HG03280 (cell line): ENCODE results near the gene MAMSTR.
"Not testable (repeated sequence)": the region's sequence is repeated elsewhere in the genome, so short reads cannot be mapped to it uniquely, and the experiment has no call there.

Experiments used
- ATAC-seq: cut with Tn5 transposase; IDR thresholded peaks from one replicate; pipeline ENCODE4 v1.9.1; 2021; ENCODE audit warnings: mild to moderate bottlenecking, moderate library complexity; ENCODE audit not compliant: unreplicated experiment

MAMSTR gene

DNA sequence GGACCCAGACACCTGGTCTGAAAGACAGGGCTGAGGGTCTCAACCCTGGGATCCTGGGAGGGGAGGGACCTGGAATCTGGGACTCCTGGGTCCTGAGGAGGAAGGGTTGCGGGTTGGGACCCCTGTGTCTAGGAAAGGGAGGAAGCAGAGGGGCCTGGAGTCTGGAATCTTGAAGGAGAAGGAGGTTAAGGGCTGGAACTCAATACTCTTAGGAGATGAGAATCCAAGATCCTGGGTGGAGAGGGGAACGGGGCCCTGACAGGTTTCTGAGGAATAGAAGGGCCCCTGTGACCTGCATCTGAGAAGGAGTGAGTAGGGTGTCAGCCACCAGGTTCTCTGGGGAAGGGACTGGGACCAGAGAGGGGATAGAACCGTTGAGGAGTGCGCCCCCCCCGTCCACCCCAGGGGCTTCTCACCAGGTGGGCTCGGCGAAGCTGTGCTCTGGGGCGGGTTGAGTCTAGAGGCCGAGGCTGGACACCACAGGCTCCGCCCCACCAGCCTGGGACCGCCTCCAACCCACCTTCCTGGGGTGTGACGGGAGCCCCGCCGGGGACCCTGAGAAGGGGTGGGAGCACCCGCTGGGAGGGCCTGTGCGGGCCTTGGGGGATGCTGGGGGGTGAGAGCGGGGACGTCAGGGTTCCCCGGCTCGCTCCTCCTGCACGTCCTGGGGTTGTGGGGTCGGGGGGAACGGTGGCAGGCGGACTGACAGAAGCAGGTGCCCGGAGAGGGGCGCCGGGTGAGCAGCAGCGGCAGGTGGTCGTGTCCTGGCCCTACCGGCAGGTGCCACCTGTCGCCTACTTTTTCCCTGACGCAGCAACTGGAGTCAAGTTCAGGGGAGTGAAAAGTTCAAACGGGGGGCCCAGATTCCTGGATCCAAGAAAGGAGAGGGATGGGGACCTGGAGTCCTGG lies at the start of gene MAMSTR:
TSS of gene MAMSTR (minus strand) at position 463 of the 909 bp plus-strand sequence. CDS start 694 bp downstream, outside the sequence.
- ATAC-seq, result no peak

GRCh38 chr19:48768994-48769713 lies 49.6 kb upstream of the MAMSTR start:
- no peak for ATAC-seq

GRCh38 chr19:48768171-48768753 lies 48.7 kb upstream of the MAMSTR start:
- not testable (repeated sequence) for ATAC-seq

- ATAC-seq, result not testable (repeated sequence)
Observed at GRCh38 chr19:48765816-48766215, 46.3 kb upstream of the MAMSTR start.

GRCh38 chr19:48760504-48761205 lies 41.1 kb upstream of the MAMSTR start:
- no peak for ATAC-seq

DNA sequence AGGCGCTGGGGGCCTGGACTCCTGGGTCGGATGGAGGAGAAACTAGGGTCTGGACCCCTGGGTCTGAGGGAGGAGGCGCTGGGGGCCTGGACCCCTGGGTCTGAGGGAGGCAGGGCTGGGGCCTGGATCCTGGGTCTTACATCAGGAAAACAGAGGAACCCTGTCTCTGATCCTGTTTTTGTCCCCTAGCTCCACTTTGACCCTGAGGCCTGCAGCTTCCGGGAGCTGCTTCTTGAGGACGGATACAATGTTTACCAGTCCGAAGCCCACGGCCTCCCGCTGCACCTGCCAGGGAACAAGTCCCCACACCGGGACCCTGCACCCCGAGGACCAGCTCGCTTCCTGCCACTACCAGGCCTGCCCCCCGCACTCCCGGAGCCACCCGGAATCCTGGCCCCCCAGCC lies 38.2 kb upstream of the MAMSTR start:
- no peak for ATAC-seq

DNA sequence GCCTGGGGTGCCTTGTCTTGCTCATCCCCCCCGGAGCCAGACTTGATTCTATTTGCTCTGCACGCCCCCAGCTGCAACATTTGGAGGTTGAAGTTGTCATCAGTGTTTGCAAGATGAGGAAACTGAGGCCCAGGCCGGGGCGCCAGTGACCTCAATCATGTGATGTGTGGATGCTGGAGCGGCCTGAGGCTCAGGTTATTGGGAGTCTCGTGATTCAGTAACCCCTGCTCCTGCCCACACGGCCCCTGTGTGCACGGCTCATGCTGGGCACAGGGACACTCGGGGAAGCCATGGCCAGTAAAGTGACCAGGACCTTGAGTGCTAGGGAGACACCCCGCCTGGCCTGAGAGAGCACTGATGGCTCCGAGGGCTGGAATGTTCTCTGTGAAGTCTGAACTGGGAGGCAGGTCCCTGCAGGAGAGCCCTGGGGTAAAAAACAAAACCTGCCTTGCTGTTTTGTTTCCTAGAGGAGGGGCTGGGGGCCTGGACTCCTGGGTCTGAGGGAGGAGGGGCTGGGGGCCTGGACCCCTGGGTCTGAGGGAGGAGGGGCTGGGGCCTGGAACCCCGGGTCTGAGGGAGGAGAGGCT lies 37.7 kb upstream of the MAMSTR start:
- ATAC-seq, result no peak

DNA sequence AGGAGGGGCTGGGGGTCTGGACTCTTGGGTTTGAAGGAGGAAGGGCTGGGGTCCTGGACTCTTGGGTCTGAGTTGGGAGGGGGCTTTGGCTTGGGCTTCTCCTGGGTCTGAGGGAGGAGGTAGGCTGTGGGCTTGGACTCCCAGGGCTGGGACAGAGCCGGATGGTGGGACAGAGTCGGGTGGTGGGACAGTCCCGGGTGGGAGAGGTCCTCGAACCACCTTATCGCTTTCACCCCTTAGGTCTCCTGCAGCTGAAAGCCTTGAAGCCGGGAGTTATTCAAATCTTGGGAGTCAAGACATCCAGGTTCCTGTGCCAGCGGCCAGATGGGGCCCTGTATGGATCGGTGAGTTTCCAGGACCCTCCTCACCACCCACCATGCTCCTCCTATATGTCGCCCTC lies 37.2 kb upstream of the MAMSTR start:
- no peak for ATAC-seq

DNA sequence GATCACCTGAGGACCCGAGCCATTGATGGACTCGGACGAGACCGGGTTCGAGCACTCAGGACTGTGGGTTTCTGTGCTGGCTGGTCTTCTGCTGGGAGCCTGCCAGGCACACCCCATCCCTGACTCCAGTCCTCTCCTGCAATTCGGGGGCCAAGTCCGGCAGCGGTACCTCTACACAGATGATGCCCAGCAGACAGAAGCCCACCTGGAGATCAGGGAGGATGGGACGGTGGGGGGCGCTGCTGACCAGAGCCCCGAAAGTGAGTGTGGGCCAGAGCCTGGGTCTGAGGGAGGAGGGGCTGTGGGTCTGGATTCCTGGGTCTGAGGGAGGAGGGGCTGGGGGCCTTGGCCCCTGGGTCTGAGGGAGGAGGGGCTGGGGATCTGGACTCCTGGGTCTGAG lies 36.7 kb upstream of the MAMSTR start:
- ATAC-seq, result no peak

DNA sequence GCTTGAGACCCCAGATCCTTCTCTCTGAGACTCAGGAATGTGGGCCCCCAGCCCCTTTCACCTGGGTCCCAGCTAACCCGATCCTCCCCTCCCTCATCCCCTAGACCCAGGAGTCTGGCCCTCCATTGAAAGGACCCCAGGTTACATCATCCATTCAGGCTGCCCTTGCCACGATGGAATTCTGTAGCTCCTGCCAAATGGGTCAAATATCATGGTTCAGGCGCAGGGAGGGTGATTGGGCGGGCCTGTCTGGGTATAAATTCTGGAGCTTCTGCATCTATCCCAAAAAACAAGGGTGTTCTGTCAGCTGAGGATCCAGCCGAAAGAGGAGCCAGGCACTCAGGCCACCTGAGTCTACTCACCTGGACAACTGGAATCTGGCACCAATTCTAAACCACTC lies 36.3 kb upstream of the MAMSTR start:
- ATAC-seq, result no peak

DNA sequence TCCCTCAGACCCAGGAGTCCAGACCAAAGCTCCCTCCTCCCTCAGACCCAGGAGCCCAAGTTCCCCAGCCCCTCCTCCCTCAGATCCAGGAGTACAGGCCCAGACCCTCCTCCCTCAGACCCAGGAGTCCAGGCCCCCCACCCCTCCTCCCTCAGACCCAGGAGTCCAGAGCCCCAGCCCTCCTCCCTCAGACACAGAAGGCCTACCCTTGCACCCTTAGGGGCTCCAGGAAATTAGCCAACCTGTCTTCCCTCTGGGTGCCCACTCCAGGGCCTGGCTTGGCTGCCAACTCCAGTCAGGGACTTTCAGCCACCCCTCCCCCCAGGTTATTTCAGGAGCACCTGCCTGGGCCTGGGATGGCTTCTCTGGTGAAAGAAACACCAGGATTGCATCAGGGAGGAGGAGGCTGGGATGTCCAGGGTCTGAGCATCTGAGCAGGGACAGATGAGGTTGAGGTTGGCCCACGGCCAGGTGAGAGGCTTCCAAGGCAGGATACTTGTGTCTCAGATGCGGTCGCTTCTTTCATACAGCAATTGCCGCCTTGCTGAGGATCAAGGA lies 35.6 kb upstream of the MAMSTR start, which contains the start of gene FGF21:
TSS of gene FGF21 (plus strand) at position 441 of the 558 bp plus-strand sequence. CDS start 713 bp downstream, outside the sequence.
- ATAC-seq, result no peak

DNA sequence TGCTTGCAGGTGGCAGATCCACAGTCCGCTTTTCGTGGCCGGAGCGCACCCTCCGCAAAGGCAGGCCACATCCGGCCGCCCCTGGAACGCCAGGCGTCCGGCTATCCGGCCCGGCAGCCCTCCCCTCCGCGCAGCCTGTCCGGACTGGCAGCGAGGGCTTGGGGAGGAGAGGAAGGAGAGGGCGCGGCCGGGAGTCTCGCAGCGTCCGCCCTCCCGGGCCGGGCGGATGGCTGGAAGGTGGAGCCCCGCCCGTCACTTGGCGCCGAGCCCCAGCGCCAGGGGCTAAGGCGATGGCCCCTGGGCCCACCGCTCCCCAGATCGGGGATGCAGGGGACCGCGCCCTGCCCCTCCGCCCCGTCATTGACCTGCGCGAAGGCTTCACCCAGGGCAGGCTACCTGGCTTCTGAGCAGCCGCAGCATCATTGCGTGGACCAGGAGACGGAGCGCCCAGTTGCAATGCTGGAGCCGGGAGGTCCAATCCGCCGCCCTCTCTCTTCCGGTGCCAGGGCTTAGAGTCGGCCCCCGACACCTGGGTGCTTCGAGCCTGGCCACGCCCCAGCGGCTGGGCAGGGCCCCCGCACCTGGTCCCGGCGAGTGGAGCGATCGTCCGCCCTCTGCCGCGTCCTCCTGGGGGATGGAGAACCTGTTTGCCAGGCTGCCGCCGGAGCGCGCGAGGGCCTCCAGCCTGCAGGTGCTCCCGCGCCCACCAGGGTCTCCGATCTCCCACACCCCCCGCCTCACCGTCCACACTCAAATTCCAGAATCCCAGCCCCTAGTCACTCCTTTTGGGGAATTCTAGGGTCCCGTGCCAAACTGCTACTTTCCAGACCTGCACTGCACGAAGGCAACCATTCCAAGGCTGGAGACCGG lies 33.2 kb upstream of the MAMSTR start, which contains the start of gene FUT1:
TSS of gene FUT1 (minus strand) at position 146 of the 870 bp plus-strand sequence. CDS start 1,360 bp downstream, outside the sequence.
- ATAC-seq, result no peak

DNA sequence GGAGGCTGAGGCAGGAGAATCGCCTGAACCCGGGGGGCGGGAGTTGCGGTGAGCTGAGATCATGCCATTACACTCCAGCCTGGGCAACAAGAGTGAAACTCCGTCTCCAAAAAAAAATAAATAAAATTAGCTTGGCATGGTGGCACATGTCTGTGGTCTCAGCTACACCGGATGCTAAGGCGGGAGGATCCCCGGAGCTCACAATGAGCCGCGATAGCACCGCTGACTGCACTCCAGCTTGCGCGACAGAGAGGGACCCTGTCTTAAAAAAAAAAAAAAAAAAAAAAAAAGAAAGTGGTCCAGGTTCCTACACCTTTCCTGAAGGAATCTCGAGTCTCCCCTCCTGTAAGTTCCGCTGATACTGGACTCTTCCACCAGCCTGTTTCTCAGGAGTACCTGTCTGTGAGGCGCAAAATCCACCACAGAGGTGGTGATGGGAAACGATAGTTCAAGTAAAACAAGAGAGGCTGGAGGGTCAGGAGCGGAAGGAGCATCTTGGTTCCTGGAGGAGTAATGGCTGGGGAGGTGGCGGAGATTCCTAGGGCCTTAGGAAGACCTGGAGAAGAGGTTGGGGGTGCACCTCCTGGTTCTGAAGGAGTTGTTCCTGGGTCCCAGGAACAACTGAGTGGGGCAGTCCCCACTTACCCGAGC lies 32.4 kb upstream of the MAMSTR start:
- no peak for ATAC-seq

GRCh38 chr19:48750771-48751504 lies 31.4 kb upstream of the MAMSTR start:
- ATAC-seq, result no peak

DNA sequence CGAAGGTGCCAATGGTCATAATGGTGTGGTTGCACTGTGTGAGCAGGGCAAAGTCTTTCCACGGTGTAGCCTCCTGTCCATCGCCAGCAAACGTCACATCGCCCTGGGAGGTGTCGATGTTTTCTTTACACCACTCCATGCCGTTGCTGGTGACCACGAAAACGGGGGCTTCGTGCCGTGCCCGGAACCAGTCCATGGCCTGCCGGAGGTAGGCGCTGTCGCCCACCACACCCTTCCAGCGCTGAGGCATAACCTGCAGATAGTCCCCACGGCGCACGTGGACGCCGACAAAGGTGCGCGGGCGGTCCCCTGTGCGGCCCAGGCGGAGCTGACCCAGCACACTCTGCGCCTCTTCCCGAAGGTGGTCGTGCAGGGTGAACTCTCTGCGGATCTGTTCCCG lies 30.8 kb upstream of the MAMSTR start:
- ATAC-seq, result no peak

- no peak for ATAC-seq
Observed at GRCh38 chr19:48749571-48750198, 30.2 kb upstream of the MAMSTR start.
